NCI-H1105 treated with DMSO at 0.1 percent for 48 hours (cell line): ENCODE results near the gene TRPC4.
"Not testable (repeated sequence)": the region's sequence is repeated elsewhere in the genome, so short reads cannot be mapped to it uniquely, and the experiment has no call there.

ENCODE experiments used
- DNase-seq: peaks from one replicate; lab custom pipeline; 2025; lab: John Stamatoyannopoulos, UW

Gene TRPC4

GRCh38 chr13:37601648-37602440 lies 267.7 kb downstream of the TRPC4 start:
- DNase-seq = no peak

- DNase-seq = no peak
Observed at GRCh38 chr13:37599519-37599918, 270.1 kb downstream of the TRPC4 start.

DNA sequence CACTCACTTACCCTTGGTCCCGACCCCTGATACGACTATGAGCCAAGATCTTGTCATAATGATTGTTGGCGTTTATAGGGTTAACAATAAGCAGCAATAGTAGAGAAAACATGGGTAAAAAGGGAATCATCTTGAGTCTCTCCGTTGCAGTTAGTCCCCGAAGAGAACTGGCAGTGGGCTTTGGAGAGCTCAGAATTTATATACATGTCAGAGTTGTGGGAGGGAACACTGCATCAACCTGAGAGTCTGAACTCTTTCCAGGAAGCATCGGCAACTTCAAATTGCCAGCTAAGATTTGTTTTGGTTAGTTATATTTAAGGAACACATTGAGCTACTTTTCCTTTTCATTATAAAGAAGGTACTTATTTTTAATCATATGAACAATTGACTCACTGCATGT lies 271.0 kb downstream of the TRPC4 start, which contains the start of gene POSTN:
Gene POSTN, minus strand, starts transcription at position 172 of the 400 bp plus-strand sequence. Its CDS starts 42 bp downstream, at position 130.
- no peak for DNase-seq

DNA sequence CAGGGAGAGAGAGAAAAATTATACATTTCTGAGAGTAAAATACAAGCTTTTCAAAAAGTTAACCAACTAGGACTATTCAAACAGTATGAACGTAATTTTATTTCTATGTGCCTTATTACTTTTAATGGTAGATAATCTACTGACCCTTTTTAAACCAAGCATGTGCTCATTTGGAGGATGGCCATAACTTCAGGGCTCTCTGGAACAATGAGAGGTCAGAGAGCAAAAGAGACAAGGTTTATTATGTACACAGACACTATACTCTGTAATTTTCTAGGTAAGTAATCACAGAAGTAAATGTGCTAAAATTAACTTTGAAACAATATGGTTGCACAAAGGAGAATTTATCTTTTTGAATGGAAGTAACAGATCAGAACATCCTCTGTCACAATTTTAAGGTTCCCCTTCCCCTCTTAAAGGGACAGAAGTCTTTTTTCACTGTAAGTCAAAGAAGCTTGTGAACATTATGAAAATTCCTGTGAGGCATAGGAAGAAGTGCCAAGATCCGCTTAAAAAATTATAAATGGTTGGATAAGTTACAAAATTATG lies 272.0 kb downstream of the TRPC4 start:
- no peak for DNase-seq

GRCh38 chr13:37596805-37597204 lies 272.8 kb downstream of the TRPC4 start:
- DNase-seq = no peak

DNA sequence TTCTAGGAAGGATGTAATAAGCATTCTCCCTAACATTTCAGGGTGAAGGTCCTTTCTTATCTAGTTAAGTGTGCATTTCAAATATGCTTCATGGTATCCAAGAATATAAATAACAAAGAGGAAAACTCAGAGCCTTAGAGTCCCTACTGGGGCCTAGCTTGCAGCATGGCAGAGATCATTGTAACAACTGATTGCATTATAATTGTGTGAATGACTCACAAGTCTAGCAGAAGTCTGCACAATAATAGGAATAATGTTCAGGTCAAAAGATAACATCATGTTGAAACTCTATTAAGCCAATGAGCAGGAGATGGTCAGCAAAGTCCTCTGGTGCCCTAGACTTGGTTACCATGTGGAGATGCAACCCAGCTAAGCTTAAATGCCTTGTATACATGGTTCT lies 274.4 kb downstream of the TRPC4 start:
- DNase-seq = no peak

DNA sequence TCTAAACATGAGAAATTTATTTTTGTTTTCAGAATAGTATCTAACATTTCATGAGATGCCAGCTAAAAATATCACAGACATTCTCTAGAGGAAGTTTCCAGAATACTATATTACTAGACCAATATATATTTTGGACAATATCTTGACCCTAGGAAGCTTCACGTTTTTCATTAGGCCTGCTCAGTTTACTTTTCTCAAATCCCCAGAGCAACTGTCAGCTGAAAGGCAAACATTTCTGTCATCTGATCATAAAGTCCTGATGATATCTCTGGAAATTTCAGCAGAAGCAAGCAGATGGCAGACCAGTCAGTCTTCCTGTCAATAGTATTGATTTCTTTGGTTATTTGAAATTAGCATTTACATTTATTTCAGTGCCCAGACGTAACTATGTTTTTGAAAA lies 275.0 kb downstream of the TRPC4 start:
- no peak for DNase-seq

- DNase-seq = not testable (repeated sequence)
Observed at GRCh38 chr13:37589381-37589780, 280.2 kb downstream of the TRPC4 start.

GRCh38 chr13:37587236-37587635 lies 282.3 kb downstream of the TRPC4 start:
- no peak for DNase-seq
